Heart left ventricle (tissue), 16 donors: ENCODE data around the gene MYL4. TPM values are rescaled to one million over a fixed set of nuclear protein-coding genes. Genes with fewer than 3 reads are reported as not detected.
A peak's percentile ranks its signal among the peaks of the same experiment; 100 is the strongest.
"Not testable (repeated sequence)": the region's sequence is repeated elsewhere in the genome, so short reads cannot be mapped to it uniquely, and the experiment has no call there.

Source experiments
- ATAC-seq, 4 donors: fragments of 200-7000 bp; cut with Tn5 transposase; one replicate each; pipeline ENCODE4 v1.9.1; 2020 to 2022; ENCODE audit warnings: moderate library complexity in 4 of 4, mild to moderate bottlenecking in 3 of 4, moderate number of reproducible peaks in 1 of 4
- DNase-seq, 5 donors: peaks; one replicate each; pipeline ENCODE4 v3.0.0-alpha.2; 2020
- H3K27ac ChIP-seq, 12 donors: fragments of 200-600 bp; sonication (generic) in 4 of 12; one replicate each; pipeline versions ENCODE4 v1.5.0 to v1.8.0; 2016 to 2022; ENCODE audit warnings: mild to moderate bottlenecking in 2 of 12
- H3K27me3 ChIP-seq, 9 donors: fragments of 200-600 bp; sonication (generic) in 2 of 9; one replicate each; pipeline versions ENCODE4 v1.5.1 to v1.8.0; 2016 to 2022; ENCODE audit warnings: mild to moderate bottlenecking in 3 of 9
- H3K36me3 ChIP-seq, 9 donors: fragments of 200-600 bp; sonication (generic) in 2 of 9; one replicate each; pipeline versions ENCODE4 v1.5.0 to v1.8.0; 2018 to 2022; ENCODE audit warnings: mild to moderate bottlenecking in 2 of 9
- H3K4me1 ChIP-seq, 12 donors: fragments of 200-600 bp; sonication (generic) in 4 of 12; one replicate each; pipeline versions ENCODE4 v1.5.0 to v1.8.0; 2016 to 2022; ENCODE audit warnings: mild to moderate bottlenecking in 3 of 12
- H3K4me3 ChIP-seq, 12 donors: fragments of 200-600 bp; sonication (generic) in 4 of 12; one replicate each; pipeline versions ENCODE4 v1.5.0 to v1.8.0; 2017 to 2022; ENCODE audit warnings: mild to moderate bottlenecking in 9 of 12, moderate library complexity in 4 of 12
- H3K9me3 ChIP-seq, 12 donors: fragments of 200-600 bp; sonication (generic) in 4 of 12; one replicate each; pipeline versions ENCODE4 v1.5.0 to v1.8.0; 2016 to 2022; ENCODE audit warnings: mild to moderate bottlenecking in 1 of 12
- POLR2A ChIP-seq, 2 donors: fragments of 450-650 bp; IDR thresholded peaks; one replicate each; pipeline ENCODE4 v1.6.1; 2017; ENCODE audit warnings: antibody characterized with exemption in 2 of 2, mild to moderate bottlenecking in 2 of 2, moderate library complexity in 2 of 2
- WGBS, 4 donors: extraction: QIAGEN DNeasy Blood & Tissue Kit in 2 of 4; methylation state at CpG; one replicate each; pipeline versions ENCODE4 v1.1.5 to v1.1.7; 2013 to 2018; 5-methylcytosine and 5-hydroxymethylcytosine counted together
- intact Hi-C, 10 donors: fragments of 100-400 bp; cut with DNase I; formaldehyde crosslinking; loops; one replicate each; pipeline versions ENCODE4 v1.11.1 to v1.14.2; 2022
- long read RNA-seq, 3 donors: library from polyadenylated mRNA; unstranded; transcript quantifications; one replicate each; pipeline ENCODE4 v2.0.0, GENCODE V29; 2020 to 2021
- polyA plus RNA-seq, 2 donors: library from polyadenylated mRNA; stranded (reverse); fragments of 200-250 nt; gene quantifications; one replicate each; pipeline ENCODE4 v1.2.3, GENCODE V29; 2013
- total RNA-seq, 9 donors: library from RNA; depleted of rRNA in 2 of 9; stranded (reverse); fragments of >200 nt in 2 of 9; fragmentation: NEBNext Ultra II Directional in 3 of 9; extraction: Animal tissue kit (Norgen Biotek cat#: 25700) in 3 of 9; gene quantifications; one replicate each; pipeline versions ENCODE4 v1.1.0 to v1.2.4, GENCODE V29; 2016 to 2023
- TF ChIP-seq, protein P1 (sequence below), 12 donors: fragments of 200-600 bp; sonication (generic) in 4 of 12; IDR thresholded peaks; one replicate each; pipeline versions ENCODE4 v1.5.0 to v1.8.0; 2018 to 2022; ENCODE audit warnings: antibody characterized with exemption in 12 of 12, mild to moderate bottlenecking in 5 of 12
- donor health status: ischemic (EF 13 %, LVEDD 7.1; RV severe dilation, severe dysfunction).
- donor health status: healthy with polysubstance abuse.
- donor health status: DM: no; HTN: yes; CAD: no.
- donor health status: DM: no; HTN: no; CAD: no.
- donor health status: ischemic (EF 25% LVEDD 6.9; RV normal size, moderate dysfunction).
- donor health status: ischemic (EF 25% LVEDD 5.7; RV mildly dilated, moderate dysfunction).
- donor health status: healthy.
- donor health status: DM: yes; HTN: yes; CAD: no.
- donor health status: ischemic (EF 35%, LVEDD 5.7; RV mildly dilated, moderate dysfunction).
- donor health status: nonischemic (EF 11% LVEDD 7.7; RV severe dilation, severe dysfunction).
- donor health status: DM: yes; HTN: yes; CAD: no.
- donor health status: PGD.
- donor health status: ischemic (EF 29% LVEDD 5.4; RV normal size, mild dysfunction).
- donor health status: nonischemic (EF 23%, LVEDD 6.1; RV moderate dilation, normal function).

Gene MYL4
- total RNA-seq (100 to 1,000 TPM in 3 of 9 donors, 10 to 100 TPM in 6; 24.9 to 186 (median 69.0) TPM), polyA plus RNA-seq (100 to 1,000 TPM in 1 of 2 donors, 10 to 100 TPM in 1; 33.0 to 750 TPM)
- long read RNA-seq, donor 1, transcript MYL4-202 (7 exons, 855 nt) = major isoform, 25 of 43 reads
- long read RNA-seq, donor 1, transcript MYL4-201 (8 exons, 907 nt) = minor isoform, 5 of 43 reads
- long read RNA-seq, donor 1, partial matches to known transcripts = 3 of 43 reads
- long read RNA-seq, donor 1, other reads (novel, unspliced or antisense) = 6 of 43 reads
- long read RNA-seq, donor 2, transcript MYL4-202 (7 exons, 855 nt) = major isoform, 6 of 13 reads
- long read RNA-seq, donor 2, partial matches to known transcripts = 0 of 13 reads
- long read RNA-seq, donor 2, other reads (novel, unspliced or antisense) = 3 of 13 reads
- long read RNA-seq, donor 3, transcript MYL4-202 (7 exons, 855 nt) = major isoform, 10 of 12 reads
- long read RNA-seq, donor 3, partial matches to known transcripts = 0 of 12 reads
- long read RNA-seq, donor 3, other reads (novel, unspliced or antisense) = 1 of 12 reads

DNA sequence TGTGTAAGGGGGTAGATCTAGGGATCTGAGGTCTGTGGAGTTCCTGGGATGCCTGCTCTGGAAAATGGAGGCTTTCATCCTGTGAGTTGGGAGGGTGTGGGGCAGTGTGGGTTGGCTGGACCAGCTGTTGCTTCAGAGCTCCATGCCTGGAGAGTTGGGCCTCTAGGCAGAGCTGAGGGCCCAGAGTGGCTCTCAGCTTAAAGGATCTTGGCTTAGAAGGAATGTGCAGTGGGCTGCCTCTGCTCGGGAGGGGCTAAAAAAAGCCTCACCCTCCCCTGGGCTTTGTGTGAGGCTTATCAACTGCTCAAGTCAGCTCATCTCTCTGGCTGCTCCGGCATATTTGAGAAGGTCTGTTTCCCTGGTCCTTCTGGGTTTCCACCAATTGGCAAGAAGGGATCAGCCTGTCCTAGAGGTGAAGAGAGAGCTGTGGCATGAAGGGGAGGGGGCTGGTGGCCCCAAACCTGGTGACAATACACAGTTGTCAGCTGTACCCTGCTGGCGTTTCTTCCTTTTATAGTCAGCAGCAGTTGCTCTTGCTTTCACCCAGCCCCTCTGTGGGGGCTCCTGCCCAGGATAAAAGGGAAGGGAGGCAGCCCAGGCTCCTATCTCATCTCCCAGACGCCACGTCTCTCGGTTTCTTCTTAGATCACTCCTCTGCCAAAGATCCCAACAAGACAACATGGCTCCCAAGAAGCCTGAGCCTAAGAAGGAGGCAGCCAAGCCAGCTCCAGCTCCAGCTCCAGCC lies at the start of gene MYL4:
TSS of gene MYL4 (plus strand) at position 605 of the 745 bp plus-strand sequence. CDS start at position 680, 75 bp downstream.
- Histone ChIP-seq H3K9me3 (no peaks in the 10 kb centered on the region), H3K27ac (peak within 1 kb of the TSS in 4 of 12 donors; percentile 6 to 44 (median 18)), H3K4me3 (peak within 1 kb of the TSS in 1 of 12 donors; percentile 10), H3K36me3 (no peaks in the 10 kb centered on the region), H3K27me3 (no peaks in the 10 kb centered on the region), H3K4me1 (peaks cover 0 to 46% (median 33%) of the 10 kb centered on the region in 12 donors)
- no peak for TF ChIP-seq POLR2A (IDR thresholded peaks at IDR 0.05)
- intact Hi-C loops = no loop called here
- 45 to 65% (median 50%) methylated on average over 6 of the region's 6 CpGs for WGBS, 4 donors
- DNase-seq = no peak
- ATAC-seq = no peak

DNA sequence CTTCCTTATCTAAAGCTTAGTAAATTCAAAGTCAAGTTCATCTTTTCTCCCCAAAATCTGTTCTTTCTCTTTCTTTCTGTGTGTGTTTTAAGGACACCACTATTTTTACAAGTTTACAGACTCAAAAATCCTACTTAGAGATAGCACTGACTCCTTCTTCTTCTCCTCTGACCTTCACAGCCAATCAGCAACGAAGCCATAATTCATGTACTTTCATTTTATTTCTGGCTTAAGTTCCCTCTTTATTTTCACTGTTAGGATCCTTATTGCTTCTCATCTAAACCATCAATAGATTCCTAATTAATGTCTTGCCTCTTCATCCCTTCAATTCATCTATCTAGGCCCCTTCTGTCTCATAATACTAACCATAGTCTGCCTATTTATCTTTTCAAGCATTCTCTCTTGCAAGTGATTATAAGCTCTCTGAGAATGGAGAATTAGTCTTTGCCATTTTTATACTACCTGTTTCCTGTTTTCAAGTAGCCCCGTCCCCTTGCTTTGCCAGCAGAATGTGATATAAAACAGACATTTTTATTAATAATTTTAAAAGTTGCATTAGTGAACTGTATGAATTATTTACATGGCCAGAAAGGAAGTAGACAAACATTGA lies 47.0 kb upstream of the MYL4 start:
- no peak for ATAC-seq
- no peak for DNase-seq
- TF ChIP-seq, protein P1, sequence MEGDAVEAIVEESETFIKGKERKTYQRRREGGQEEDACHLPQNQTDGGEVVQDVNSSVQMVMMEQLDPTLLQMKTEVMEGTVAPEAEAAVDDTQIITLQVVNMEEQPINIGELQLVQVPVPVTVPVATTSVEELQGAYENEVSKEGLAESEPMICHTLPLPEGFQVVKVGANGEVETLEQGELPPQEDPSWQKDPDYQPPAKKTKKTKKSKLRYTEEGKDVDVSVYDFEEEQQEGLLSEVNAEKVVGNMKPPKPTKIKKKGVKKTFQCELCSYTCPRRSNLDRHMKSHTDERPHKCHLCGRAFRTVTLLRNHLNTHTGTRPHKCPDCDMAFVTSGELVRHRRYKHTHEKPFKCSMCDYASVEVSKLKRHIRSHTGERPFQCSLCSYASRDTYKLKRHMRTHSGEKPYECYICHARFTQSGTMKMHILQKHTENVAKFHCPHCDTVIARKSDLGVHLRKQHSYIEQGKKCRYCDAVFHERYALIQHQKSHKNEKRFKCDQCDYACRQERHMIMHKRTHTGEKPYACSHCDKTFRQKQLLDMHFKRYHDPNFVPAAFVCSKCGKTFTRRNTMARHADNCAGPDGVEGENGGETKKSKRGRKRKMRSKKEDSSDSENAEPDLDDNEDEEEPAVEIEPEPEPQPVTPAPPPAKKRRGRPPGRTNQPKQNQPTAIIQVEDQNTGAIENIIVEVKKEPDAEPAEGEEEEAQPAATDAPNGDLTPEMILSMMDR (IDR thresholded peaks at IDR 0.05) = no peak
- no peak for TF ChIP-seq POLR2A (IDR thresholded peaks at IDR 0.05)
- no peaks in the 10 kb centered on the region for H3K27me3 ChIP-seq
- H3K36me3 ChIP-seq = peaks cover 0 to 94% (median 78%) of the 10 kb centered on the region in 9 donors
- peak overlapping the region in 1 of 12 donors; percentile 38 for H3K27ac ChIP-seq
- H3K4me1 ChIP-seq = peaks cover 0 to 34% (median 17%) of the 10 kb centered on the region in 12 donors
- peak overlapping the region in 1 of 12 donors; percentile 6 for H3K4me3 ChIP-seq
- no peaks in the 10 kb centered on the region for H3K9me3 ChIP-seq
- intact Hi-C loops = loop anchor here in 2 of 10 donors (10.0 kb wide), 2 partner anchors 57 to 153 kb away; no protein-coding TSS in a partner anchor
- WGBS, 4 donors = 37 to 53% (median 45%) methylated on average over 2 of the region's 2 CpGs

DNA sequence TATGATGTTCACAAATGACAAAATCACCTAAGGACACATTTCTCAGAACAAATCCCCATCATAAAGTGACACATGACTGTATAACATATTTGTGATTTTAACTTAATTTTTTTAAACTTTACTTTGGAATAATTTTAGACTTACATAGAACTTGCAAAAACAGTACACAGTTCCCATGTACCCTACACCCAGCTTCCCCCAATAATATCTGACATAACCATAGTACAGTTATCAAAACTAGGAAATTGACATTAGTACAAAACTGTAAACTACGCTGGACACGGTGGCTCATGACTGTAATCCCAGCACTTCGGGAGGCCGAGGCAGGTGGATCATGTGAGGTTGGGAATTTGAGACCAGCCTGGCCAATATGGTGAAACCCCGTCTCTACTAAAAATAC lies 44.9 kb upstream of the MYL4 start:
- Histone ChIP-seq H3K4me3 (no peak overlapping the region), H3K27me3 (no peaks in the 10 kb centered on the region), H3K36me3 (peaks cover 0 to 94% (median 78%) of the 10 kb centered on the region in 9 donors), H3K9me3 (no peaks in the 10 kb centered on the region), H3K4me1 (peaks cover 0 to 34% (median 17%) of the 10 kb centered on the region in 12 donors), H3K27ac (no peak overlapping the region)
- DNase-seq (no peak), ATAC-seq (no peak)
- WGBS, 4 donors = 96 to 98% (median 98%) methylated on average over 5 of the region's 5 CpGs
- TF ChIP-seq POLR2A (IDR thresholded peaks at IDR 0.05) = no peak
- TF ChIP-seq, protein P1 (IDR thresholded peaks at IDR 0.05) = no peak
- intact Hi-C loops = loop anchor here in 2 of 10 donors (10.0 kb wide), 2 partner anchors 59 to 151 kb away; no protein-coding TSS in a partner anchor

DNA sequence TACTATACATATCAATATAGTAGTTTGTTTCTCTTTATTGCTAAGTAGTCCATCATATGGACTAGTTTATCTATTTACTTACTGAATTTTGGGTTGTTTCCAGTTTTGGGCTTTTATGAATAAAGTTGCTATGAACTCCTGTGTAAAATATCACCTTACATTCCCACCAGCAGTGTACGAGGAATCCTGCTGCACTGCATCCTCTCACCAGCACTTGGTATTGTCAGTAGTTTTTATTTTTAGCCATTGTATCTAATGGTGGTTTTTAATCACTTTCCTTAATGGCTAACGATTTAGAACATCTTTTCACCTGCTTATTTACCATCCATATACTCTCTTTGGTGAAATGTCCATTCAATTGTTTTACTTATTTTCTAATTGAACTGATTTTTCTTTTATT lies 44.0 kb upstream of the MYL4 start:
- ATAC-seq (peak in 3 of 4 donors; percentile 66 to 74 (median 71)), DNase-seq (no peak)
- peaks cover 0 to 34% (median 17%) of the 10 kb centered on the region in 12 donors for H3K4me1 ChIP-seq
- peaks cover 0 to 93% (median 78%) of the 10 kb centered on the region in 9 donors for H3K36me3 ChIP-seq
- H3K4me3 ChIP-seq = no peak overlapping the region
- intact Hi-C loops = loop anchor here in 2 of 10 donors (10.0 kb wide), 2 partner anchors 60 to 150 kb away; no protein-coding TSS in a partner anchor
- H3K27me3 ChIP-seq = no peaks in the 10 kb centered on the region
- H3K9me3 ChIP-seq = no peaks in the 10 kb centered on the region
- WGBS, 4 donors = 44 to 58% (median 45%) methylated on average over 2 of the region's 2 CpGs
- TF ChIP-seq, protein P1 (IDR thresholded peaks at IDR 0.05) = no peak
- no peak for TF ChIP-seq POLR2A (IDR thresholded peaks at IDR 0.05)
- peak overlapping the region in 3 of 12 donors; percentile 1 to 7 (median 6) for H3K27ac ChIP-seq

DNA sequence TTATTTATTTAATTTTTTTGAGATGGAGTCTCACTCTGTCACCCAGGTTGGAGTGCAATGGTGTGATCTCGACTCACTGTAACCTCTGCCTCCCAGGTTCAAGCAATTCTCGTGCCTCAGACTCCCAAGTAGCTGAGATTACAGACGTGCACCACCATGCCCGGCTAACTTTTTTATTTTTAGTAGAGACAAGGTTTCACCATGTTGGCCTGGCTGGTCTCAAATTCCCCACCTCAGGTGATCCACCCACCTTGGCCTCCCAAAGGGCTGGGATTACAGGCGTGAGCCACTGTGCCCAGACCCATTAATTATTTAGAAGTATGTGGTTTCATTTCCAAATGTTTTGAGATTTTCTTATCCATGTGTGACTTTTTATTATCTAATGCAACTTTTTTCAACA lies 42.3 kb upstream of the MYL4 start:
- not testable (repeated sequence) for H3K4me3 ChIP-seq, H3K27ac ChIP-seq, ATAC-seq, H3K9me3 ChIP-seq, DNase-seq, H3K27me3 ChIP-seq
- Histone ChIP-seq H3K4me1 (peaks cover 0 to 38% (median 15%) of the 10 kb centered on the region in 12 donors), H3K36me3 (peaks cover 0 to 94% (median 71%) of the 10 kb centered on the region in 9 donors)
- intact Hi-C loops = loop anchor here in 2 of 10 donors (10.0 kb wide), 2 partner anchors 62 to 148 kb away; no protein-coding TSS in a partner anchor
- WGBS, 4 donors = 63 to 76% (median 72%) methylated on average over 5 of the region's 5 CpGs

DNA sequence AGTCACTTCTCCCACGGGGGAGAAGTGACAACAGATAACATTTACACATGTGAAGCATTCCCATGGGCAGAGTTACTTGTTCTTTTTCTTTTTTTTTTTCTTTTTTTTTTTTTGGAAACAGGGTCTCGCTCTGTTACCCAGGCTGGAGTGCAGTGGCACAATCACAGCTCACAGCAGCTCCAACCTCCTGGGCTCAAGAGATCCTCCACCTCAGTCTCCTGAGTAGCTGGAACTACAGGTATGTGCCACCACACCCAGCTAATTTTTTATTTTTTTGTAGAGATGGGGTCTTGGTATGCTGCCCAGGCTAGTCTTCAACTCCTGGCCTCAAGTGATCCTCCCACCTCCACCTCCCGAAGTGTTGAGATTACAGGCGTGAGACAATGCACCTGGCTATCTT lies 40.3 kb upstream of the MYL4 start:
- DNase-seq, ATAC-seq, H3K4me3 ChIP-seq, H3K27me3 ChIP-seq, H3K9me3 ChIP-seq, H3K27ac ChIP-seq: not testable (repeated sequence)
- 76 to 82% (median 82%) methylated on average over 4 of the region's 4 CpGs for WGBS, 4 donors
- H3K36me3 ChIP-seq = peaks cover 0 to 93% (median 78%) of the 10 kb centered on the region in 9 donors
- intact Hi-C loops = loop anchor here in 2 of 10 donors (10.0 kb wide), 2 partner anchors 64 to 146 kb away; no protein-coding TSS in a partner anchor
- peaks cover 0 to 38% (median 7%) of the 10 kb centered on the region in 12 donors for H3K4me1 ChIP-seq
